ENCODE results near the gene MAP2K3. TPM values are rescaled to one million over a fixed set of nuclear protein-coding genes. Genes with fewer than 3 reads are reported as not detected.

MAP2K3 gene
- polyA plus RNA-seq, 3 donors: 107 to 166 (median 164) TPM

DNA sequence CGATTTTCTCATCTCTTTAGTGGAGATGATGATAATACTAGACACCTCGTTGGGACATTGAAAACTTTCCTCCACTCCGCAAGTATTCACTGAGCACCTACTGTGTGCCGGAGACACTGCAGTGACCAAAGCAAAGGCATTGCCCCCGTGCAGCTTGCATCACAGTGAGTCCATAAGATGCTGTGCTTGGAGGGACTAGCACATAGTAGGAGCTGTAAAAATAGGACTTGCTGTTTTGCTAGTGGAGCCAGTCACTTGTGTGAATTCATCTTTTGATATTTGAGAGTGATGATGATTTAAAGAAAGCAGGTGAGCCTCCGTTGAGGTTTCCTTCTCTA, 5.3 kb upstream of the MAP2K3 start:
- Histone ChIP-seq H4K20me1 (ENCODE audit: insufficient read depth, low read length) (peaks cover 22% of the 10 kb centered on the region), H3K4me3 (replicated peaks in 1 of 3; ENCODE audit: low read depth in 2 of 3, low read length in 3 of 3) (peak overlapping the region in 1 of 3 experiments; percentile 1), H3K9me3 (replicated peaks in 1 of 2; ENCODE audit: control insufficient read depth in 1 of 2, insufficient read depth in 1 of 2, low read length in 2 of 2) (no peaks in the 10 kb centered on the region), H2AFZ (ENCODE audit: insufficient read depth, low read depth, low read length, poor library complexity, severe bottlenecking) (no peak overlapping the region), H3K4me2 (replicated peaks; ENCODE audit: extremely low read depth, low read length, poor library complexity, severe bottlenecking) (no peak overlapping the region), H3K79me2 (ENCODE audit: insufficient read depth, low read length) (no peaks in the 10 kb centered on the region), H3K36me3 (replicated peaks in 1 of 2; ENCODE audit: control insufficient read depth in 1 of 2, insufficient read depth in 2 of 2, low read length in 2 of 2) (no peaks in the 10 kb centered on the region), H3K4me1 (ENCODE audit: control insufficient read depth in 1 of 2, insufficient read depth in 2 of 2, low read length in 2 of 2) (peaks cover 70 to 80% of the 10 kb centered on the region in 2 donors), H3K9ac (ENCODE audit: insufficient read depth, low read length, poor library complexity, severe bottlenecking) (no peak overlapping the region), H3K27ac (ENCODE audit: low read depth in 1 of 2, low read length in 2 of 2) (peak overlapping the region; percentile 50 to 68), H3K27me3 (ENCODE audit: control insufficient read depth in 2 of 2, insufficient read depth in 2 of 2, low read length in 2 of 2) (no peaks in the 10 kb centered on the region)
- Mint-ChIP-seq H3K4me1 (peaks cover 72% of the 10 kb centered on the region), H3K27me3 (ENCODE audit: low read depth in 3 of 3) (peaks cover 5 to 11% (median 10%) of the 10 kb centered on the region in 3 donors), H3K27ac (peak overlapping the region in 5 of 7 donors; percentile 60 to 88 (median 77)), H3K36me3 (peaks cover 0 to 2% of the 10 kb centered on the region in 2 donors), H3K9me3 (peaks cover 0 to 2% (median 0%) of the 10 kb centered on the region in 7 donors), H3K4me3 (no peak overlapping the region)
- 93% methylated on average over 2 of the region's 6 CpGs for WGBS (ENCODE audit: insufficient coverage)
- TF ChIP-seq, protein P1, sequence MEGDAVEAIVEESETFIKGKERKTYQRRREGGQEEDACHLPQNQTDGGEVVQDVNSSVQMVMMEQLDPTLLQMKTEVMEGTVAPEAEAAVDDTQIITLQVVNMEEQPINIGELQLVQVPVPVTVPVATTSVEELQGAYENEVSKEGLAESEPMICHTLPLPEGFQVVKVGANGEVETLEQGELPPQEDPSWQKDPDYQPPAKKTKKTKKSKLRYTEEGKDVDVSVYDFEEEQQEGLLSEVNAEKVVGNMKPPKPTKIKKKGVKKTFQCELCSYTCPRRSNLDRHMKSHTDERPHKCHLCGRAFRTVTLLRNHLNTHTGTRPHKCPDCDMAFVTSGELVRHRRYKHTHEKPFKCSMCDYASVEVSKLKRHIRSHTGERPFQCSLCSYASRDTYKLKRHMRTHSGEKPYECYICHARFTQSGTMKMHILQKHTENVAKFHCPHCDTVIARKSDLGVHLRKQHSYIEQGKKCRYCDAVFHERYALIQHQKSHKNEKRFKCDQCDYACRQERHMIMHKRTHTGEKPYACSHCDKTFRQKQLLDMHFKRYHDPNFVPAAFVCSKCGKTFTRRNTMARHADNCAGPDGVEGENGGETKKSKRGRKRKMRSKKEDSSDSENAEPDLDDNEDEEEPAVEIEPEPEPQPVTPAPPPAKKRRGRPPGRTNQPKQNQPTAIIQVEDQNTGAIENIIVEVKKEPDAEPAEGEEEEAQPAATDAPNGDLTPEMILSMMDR (IDR thresholded peaks at IDR 0.05): no peak
- intact Hi-C loops (cut with micrococcal nuclease): loop anchor here (2.0 to 10.0 kb wide), 4 partner anchors 46 to 237 kb away; partner anchors contain the start of genes DHRS7B (in 1 of the 2), TMEM11 (in 1 of the 2) and USP22 (in 1 of the 2)
- DNase-seq: no peak

DNA sequence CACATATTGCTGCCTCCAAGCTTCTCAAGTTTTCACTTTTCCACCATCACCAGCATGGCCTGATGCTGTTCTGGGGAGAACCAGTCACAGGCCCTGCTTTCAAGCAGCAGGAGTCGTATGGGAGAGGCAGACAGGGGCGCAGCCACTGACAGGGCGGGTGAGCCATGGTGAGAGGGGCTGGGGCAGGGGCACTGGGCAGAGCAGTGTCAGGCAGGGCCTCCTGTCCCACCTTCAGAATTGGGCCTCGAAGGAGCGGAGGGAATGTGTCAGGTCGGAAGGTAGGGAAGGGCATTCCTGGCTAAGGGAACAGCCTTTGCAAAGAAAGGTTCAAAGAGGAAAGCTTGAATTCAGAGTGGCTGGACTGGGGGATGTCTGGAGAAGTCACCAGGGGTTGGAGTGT, 4.9 kb upstream of the MAP2K3 start:
- Mint-ChIP-seq H3K9me3 (peaks cover 0 to 2% (median 0%) of the 10 kb centered on the region in 7 donors), H3K4me3 (no peak overlapping the region), H3K4me1 (peaks cover 72% of the 10 kb centered on the region), H3K27ac (peak overlapping the region in 5 of 7 donors; percentile 42 to 90 (median 76)), H3K27me3 (ENCODE audit: low read depth in 3 of 3) (peaks cover 5 to 11% (median 7%) of the 10 kb centered on the region in 3 donors), H3K36me3 (peaks cover 0 to 2% of the 10 kb centered on the region in 2 donors)
- Histone ChIP-seq H3K27me3 (ENCODE audit: control insufficient read depth in 2 of 2, insufficient read depth in 2 of 2, low read length in 2 of 2) (no peaks in the 10 kb centered on the region), H3K9ac (ENCODE audit: insufficient read depth, low read length, poor library complexity, severe bottlenecking) (no peak overlapping the region), H4K20me1 (ENCODE audit: insufficient read depth, low read length) (peaks cover 22% of the 10 kb centered on the region), H3K4me3 (replicated peaks in 1 of 3; ENCODE audit: low read depth in 2 of 3, low read length in 3 of 3) (no peak overlapping the region), H3K79me2 (ENCODE audit: insufficient read depth, low read length) (peaks cover under 1% of the 10 kb centered on the region), H3K4me1 (ENCODE audit: control insufficient read depth in 1 of 2, insufficient read depth in 2 of 2, low read length in 2 of 2) (peaks cover 70 to 81% of the 10 kb centered on the region in 2 donors), H2AFZ (ENCODE audit: insufficient read depth, low read depth, low read length, poor library complexity, severe bottlenecking) (peak overlapping the region; percentile 54), H3K4me2 (replicated peaks; ENCODE audit: extremely low read depth, low read length, poor library complexity, severe bottlenecking) (no peak overlapping the region), H3K36me3 (replicated peaks in 1 of 2; ENCODE audit: control insufficient read depth in 1 of 2, insufficient read depth in 2 of 2, low read length in 2 of 2) (no peaks in the 10 kb centered on the region), H3K9me3 (replicated peaks in 1 of 2; ENCODE audit: control insufficient read depth in 1 of 2, insufficient read depth in 1 of 2, low read length in 2 of 2) (no peaks in the 10 kb centered on the region), H3K27ac (ENCODE audit: low read depth in 1 of 2, low read length in 2 of 2) (peak overlapping the region in 1 of 2 donors; percentile 68)
- no peak for DNase-seq
- intact Hi-C loops (cut with micrococcal nuclease): loop anchor here (2.0 to 10.0 kb wide), 4 partner anchors 45 to 237 kb away; partner anchors contain the start of genes DHRS7B (in 1 of the 2), TMEM11 (in 1 of the 2) and USP22 (in 1 of the 2)
- 86% methylated on average over 5 of the region's 6 CpGs for WGBS (ENCODE audit: insufficient coverage)
- TF ChIP-seq, protein P1 (IDR thresholded peaks at IDR 0.05): no peak
